Vagina (tissue), 2 donors: Measurements from ENCODE around the gene ZNF394. TPM values are rescaled to one million over a fixed set of nuclear protein-coding genes. Genes with fewer than 3 reads are reported as not detected.
A peak's percentile ranks its signal among the peaks of the same experiment; 100 is the strongest.
"Not testable (repeated sequence)": the region's sequence is repeated elsewhere in the genome, so short reads cannot be mapped to it uniquely, and the experiment has no call there.

Experiments used
- DNase-seq, 2 donors: peaks; one replicate each; pipeline ENCODE4 v3.0.0-alpha.2; 2017; ENCODE audit errors: extremely low spot score in 2 of 2
- H3K27ac ChIP-seq: fragments of 200-600 bp; sonication (generic); one replicate; pipeline ENCODE4 v1.5.1; 2019
- H3K27me3 ChIP-seq: fragments of 200-600 bp; sonication (generic); one replicate; pipeline ENCODE4 v1.5.1; 2019
- H3K36me3 ChIP-seq, 2 donors: fragments of 200-600 bp; sonication (generic); one replicate each; pipeline ENCODE4 v1.5.1; 2017 to 2019
- H3K4me1 ChIP-seq: fragments of 200-600 bp; sonication (generic); one replicate; pipeline ENCODE4 v1.5.1; 2019
- H3K4me3 ChIP-seq, 2 donors: fragments of 200-600 bp; sonication (generic); 1 replicate in 1 of 2; 2 replicates in 1 of 2; pipeline ENCODE4 v1.5.1; 2016 to 2019
- H3K9me3 ChIP-seq: fragments of 200-600 bp; sonication (generic); one replicate; pipeline ENCODE4 v1.5.1; 2019
- POLR2A ChIP-seq, 2 donors: fragments of 450-650 bp; IDR thresholded peaks; one replicate each; pipeline ENCODE4 v1.6.1; 2017; ENCODE audit warnings: antibody characterized with exemption in 2 of 2, mild to moderate bottlenecking in 2 of 2, moderate library complexity in 2 of 2
- POLR2AphosphoS5 ChIP-seq, 2 donors: sonication (generic); formaldehyde crosslinking; IDR thresholded peaks; one replicate each; pipeline ENCODE4 v1.9.0; 2017; ENCODE audit warnings: antibody characterized with exemption in 2 of 2, mild to moderate bottlenecking in 2 of 2, low read depth in 1 of 2; ENCODE audit not compliant: insufficient read depth in 1 of 2
- intact Hi-C: fragments of 100-400 bp; cut with DNase I; formaldehyde crosslinking; loops from one replicate; pipeline ENCODE4 v1.15.1; 2023
- total RNA-seq: library from RNA; depleted of rRNA; stranded (reverse); fragments of >200 nt; gene quantifications from one replicate; pipeline ENCODE4 v1.2.3, GENCODE V29; 2016
- TF ChIP-seq, protein P1 (sequence below), 3 experiments: fragments of 450-650 bp in 2 of 3; fragments of 200-600 bp in 1 of 3; sonication (generic) in 1 of 3; IDR thresholded peaks; one replicate each; pipeline ENCODE4 v1.5.1; 2017 to 2019; ENCODE audit warnings: antibody characterized with exemption in 3 of 3, mild to moderate bottlenecking in 2 of 3, moderate library complexity in 2 of 3

ZNF394 gene
- 36.1 TPM for total RNA-seq

DNA sequence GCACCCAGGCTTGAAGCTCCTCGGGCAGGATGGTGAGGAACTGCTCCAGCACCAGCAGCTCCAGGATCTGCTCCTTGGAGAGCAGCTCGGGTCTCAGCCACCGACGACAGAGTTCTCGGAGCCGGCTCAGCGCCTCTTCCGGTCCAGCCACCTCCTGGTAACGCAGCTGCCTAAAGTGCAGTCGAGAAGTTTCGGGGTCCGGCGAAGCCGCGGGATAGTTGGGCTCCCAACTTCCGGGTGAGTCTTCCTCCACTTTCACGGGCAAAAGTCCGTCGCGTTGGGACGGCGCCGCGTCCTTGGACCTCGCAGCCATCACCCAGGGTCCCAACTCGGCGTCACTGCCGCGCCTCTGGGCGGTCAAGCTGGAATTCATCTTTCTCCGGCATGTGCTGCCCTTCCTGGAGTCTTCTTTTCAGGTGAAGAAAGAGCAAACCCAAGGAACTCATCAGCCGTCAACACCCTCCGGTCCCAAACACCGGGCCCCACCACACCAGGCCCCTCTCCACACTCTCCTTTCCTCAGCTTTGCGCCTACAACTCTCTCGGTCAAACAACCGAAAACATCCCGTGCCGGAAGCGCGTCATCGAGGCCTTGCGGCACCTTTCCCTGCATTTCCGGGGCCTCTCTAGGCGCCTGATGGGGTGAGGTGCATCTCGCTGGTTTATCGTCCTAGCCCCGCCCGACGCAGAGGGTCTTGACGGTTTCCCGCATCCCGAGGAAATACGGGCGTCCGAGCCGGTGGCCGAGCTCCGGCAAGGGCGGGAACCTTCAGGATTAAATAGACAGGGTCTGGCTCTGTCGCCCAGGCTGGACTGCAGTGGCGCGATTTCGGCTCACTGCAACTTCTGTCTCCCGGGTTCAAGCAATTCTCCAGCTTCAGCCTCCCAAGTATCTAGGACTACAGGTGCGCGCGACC is at the start of gene ZNF394:
Gene ZNF394 (minus strand): TSS at position 561 of the 916 bp plus-strand sequence. CDS start 188 bp downstream, at position 373.
- Histone ChIP-seq H3K4me3 (peak within 1 kb of the TSS; percentile 67 to 95), H3K9me3 (no peaks in the 10 kb centered on the region), H3K27me3 (no peaks in the 10 kb centered on the region), H3K27ac (peak within 1 kb of the TSS; percentile 92), H3K4me1 (peaks cover 32% of the 10 kb centered on the region), H3K36me3 (peaks cover 0 to 33% of the 10 kb centered on the region in 2 donors)
- DNase-seq: peak in 1 of 2 donors; percentile 92
- TF ChIP-seq, protein P1, sequence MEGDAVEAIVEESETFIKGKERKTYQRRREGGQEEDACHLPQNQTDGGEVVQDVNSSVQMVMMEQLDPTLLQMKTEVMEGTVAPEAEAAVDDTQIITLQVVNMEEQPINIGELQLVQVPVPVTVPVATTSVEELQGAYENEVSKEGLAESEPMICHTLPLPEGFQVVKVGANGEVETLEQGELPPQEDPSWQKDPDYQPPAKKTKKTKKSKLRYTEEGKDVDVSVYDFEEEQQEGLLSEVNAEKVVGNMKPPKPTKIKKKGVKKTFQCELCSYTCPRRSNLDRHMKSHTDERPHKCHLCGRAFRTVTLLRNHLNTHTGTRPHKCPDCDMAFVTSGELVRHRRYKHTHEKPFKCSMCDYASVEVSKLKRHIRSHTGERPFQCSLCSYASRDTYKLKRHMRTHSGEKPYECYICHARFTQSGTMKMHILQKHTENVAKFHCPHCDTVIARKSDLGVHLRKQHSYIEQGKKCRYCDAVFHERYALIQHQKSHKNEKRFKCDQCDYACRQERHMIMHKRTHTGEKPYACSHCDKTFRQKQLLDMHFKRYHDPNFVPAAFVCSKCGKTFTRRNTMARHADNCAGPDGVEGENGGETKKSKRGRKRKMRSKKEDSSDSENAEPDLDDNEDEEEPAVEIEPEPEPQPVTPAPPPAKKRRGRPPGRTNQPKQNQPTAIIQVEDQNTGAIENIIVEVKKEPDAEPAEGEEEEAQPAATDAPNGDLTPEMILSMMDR (IDR thresholded peaks at IDR 0.05): peak in 1 of 3 experiments; percentile 34
- TF ChIP-seq POLR2A (IDR thresholded peaks at IDR 0.05): peak in 1 of 2 donors; percentile 46
- TF ChIP-seq POLR2AphosphoS5 (IDR thresholded peaks at IDR 0.05; ENCODE audit: insufficient read depth in 1 of 2, low read depth in 1 of 2): peak; percentile 82 to 91
- intact Hi-C loops: no loop called here

DNA sequence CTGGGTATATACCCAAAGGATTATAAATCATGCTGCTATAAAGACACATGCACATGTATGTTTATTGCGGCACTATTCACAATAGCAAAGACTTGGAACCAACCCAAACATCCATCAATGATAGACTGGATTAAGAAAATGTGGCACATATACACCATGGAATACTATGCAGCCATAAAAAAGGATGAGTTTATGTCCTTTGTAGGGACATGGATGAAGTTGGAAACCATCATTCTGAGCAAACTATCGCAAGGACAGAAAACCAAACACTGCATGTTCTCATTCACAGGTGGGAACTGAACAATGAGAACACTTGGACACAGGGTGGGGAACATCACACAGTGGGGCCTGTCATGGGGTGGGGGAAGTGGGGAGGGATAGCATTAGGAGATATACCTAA is 49.5 kb upstream of the ZNF394 start:
- intact Hi-C loops, H3K27me3 ChIP-seq, DNase-seq, H3K4me3 ChIP-seq, H3K27ac ChIP-seq, H3K9me3 ChIP-seq: not testable (repeated sequence)
- Histone ChIP-seq H3K4me1 (peaks cover 11% of the 10 kb centered on the region), H3K36me3 (peaks cover 0 to 13% of the 10 kb centered on the region in 2 donors)

DNA sequence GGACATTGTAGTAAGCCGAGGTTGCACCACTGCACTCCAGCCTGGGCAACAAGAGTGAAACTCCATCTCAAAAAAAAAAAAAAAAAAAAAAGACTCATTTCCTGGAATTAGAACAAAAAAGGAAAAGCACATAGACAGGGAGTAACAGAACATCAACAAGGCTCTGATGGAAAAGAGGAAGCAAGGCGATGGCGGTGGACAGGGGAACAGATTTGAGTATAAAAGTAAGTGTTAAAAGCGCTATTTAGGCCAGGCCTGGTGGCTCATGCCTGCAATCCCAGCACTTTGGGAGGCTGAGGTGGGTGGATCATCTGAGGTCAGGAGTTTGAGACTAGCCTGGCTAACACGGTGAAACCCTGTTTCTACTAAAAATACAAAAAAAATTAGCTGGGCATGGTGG is 45.2 kb upstream of the ZNF394 start:
- H3K9me3 ChIP-seq, H3K27ac ChIP-seq, DNase-seq, H3K4me3 ChIP-seq, H3K4me1 ChIP-seq, intact Hi-C loops, H3K27me3 ChIP-seq: not testable (repeated sequence)
- H3K36me3 ChIP-seq: peaks cover 0 to 13% of the 10 kb centered on the region in 2 donors

DNA sequence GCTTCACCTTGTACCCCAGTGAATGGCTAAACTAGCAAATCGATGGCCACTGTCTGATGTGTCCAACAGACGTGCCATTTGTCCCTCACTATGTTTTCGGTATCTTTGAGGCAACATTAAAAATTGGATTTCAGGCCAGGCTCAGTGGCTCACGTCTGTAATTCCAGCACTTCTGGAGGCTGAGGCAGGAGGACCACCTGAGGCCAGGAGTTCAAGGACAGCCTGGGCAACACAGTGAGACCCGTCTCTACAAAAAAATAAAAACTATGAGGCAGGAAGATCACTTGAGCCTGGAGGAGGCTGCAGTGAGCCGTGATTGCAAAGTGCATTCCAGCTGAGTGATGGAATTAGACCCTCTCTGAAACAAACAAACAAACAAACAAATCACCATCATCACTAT is 43.8 kb upstream of the ZNF394 start:
- no peak for TF ChIP-seq POLR2A (IDR thresholded peaks at IDR 0.05)
- no peak for TF ChIP-seq POLR2AphosphoS5 (IDR thresholded peaks at IDR 0.05; ENCODE audit: insufficient read depth in 1 of 2, low read depth in 1 of 2)
- TF ChIP-seq, protein P1 (IDR thresholded peaks at IDR 0.05): no peak
- intact Hi-C loops: no loop called here

DNA sequence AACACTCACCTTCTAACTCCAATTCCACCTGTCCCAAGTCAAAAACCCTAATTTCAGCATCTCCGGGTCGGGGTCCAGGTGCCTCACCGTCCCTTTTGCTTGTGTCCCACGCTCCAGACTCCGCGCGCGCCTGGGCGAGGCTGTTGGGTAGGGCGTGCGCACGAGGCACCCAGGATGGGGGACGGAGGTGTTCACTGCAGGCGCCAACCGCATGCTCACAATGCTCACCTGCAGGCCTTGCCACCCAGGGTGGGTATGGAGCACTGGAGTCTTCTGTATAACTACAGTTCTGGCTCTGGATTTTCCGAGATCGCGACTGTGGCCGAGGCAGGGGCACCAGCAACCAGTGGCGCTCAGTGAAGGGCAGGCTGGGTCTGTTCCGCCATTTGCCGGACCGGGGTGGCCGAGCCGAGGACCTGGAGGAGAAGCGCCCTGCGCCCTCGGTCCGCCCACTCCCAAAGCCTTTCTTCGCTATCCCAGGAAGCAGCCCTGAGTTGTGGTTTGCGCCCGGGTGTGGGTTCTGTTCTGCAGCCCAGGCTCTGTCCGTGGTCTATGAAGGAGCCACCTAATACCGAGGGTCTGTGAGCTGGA is 43.1 kb upstream of the ZNF394 start:
- Histone ChIP-seq H3K4me3 (no peak overlapping the region), H3K27ac (no peak overlapping the region), H3K36me3 (peaks cover 0 to 10% of the 10 kb centered on the region in 2 donors), H3K27me3 (no peaks in the 10 kb centered on the region), H3K9me3 (no peaks in the 10 kb centered on the region), H3K4me1 (no peaks in the 10 kb centered on the region)
- TF ChIP-seq POLR2AphosphoS5 (IDR thresholded peaks at IDR 0.05; ENCODE audit: insufficient read depth in 1 of 2, low read depth in 1 of 2) (no peak), POLR2A (IDR thresholded peaks at IDR 0.05) (no peak)
- TF ChIP-seq, protein P1 (IDR thresholded peaks at IDR 0.05): no peak
- intact Hi-C loops: no loop called here
- no peak for DNase-seq

More for the DNA sequence above, 43.8 kb upstream of the ZNF394 start:
- Histone ChIP-seq H3K4me3 (no peak overlapping the region), H3K4me1 (no peaks in the 10 kb centered on the region), H3K27ac (no peak overlapping the region), H3K27me3 (no peaks in the 10 kb centered on the region), H3K9me3 (no peaks in the 10 kb centered on the region), H3K36me3 (peaks cover 0 to 13% of the 10 kb centered on the region in 2 donors)
- DNase-seq: no peak

DNA sequence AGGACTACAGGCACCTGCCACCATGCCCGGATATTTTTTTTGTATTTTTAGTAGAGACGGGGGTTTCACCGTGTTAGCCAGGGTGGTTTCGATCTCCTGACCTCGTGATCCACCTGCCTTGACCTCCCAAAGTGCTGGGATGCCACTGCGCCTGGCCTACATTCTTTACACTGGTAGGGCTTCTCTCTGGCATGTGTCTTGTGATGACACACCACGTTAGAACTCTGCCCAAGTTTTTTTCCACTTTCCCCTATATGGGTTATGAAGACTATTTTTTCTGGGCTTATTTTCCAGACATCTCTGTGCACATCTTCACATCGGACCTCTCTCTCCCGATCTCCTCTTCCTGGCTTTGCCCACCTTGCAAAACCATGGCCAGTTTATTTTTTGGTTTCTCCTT is 41.1 kb upstream of the ZNF394 start:
- Histone ChIP-seq H3K9me3 (no peaks in the 10 kb centered on the region), H3K4me1 (no peaks in the 10 kb centered on the region), H3K27me3 (no peaks in the 10 kb centered on the region), H3K27ac (no peak overlapping the region), H3K36me3 (no peaks in the 10 kb centered on the region), H3K4me3 (no peak overlapping the region)
- intact Hi-C loops: no loop called here
- TF ChIP-seq POLR2AphosphoS5 (IDR thresholded peaks at IDR 0.05; ENCODE audit: insufficient read depth in 1 of 2, low read depth in 1 of 2): no peak
- TF ChIP-seq, protein P1 (IDR thresholded peaks at IDR 0.05): no peak
- no peak for TF ChIP-seq POLR2A (IDR thresholded peaks at IDR 0.05)
- no peak for DNase-seq
